SK-N-SH (cell line): ENCODE data around the gene ZBTB1. TPM values are rescaled to one million over a fixed set of nuclear protein-coding genes. Genes with fewer than 3 reads are reported as not detected.
A peak's percentile ranks its signal among the peaks of the same experiment; 100 is the strongest.

Experiments
- CTCF ChIA-PET: fragments of 300-600, 350-600 bp; formaldehyde crosslinking; extraction: SDS; loops from one replicate; lab custom pipeline; 2021; lab: Yijun Ruan, JAX
- POLR2A ChIA-PET: fragments of 350-600 bp; sonication (Branson Sonifier 250); formaldehyde crosslinking; extraction: SDS; loops from one replicate; lab custom pipeline; 2020; ENCODE audit warnings: antibody characterized with exemption, inconsistent platforms; lab: Yijun Ruan, JAX
- DNase-seq: peaks from one replicate; pipeline ENCODE4 v3.0.0; 2012
- H2AFZ ChIP-seq: fragments of 200-600 bp; sonication (generic); 2 replicates; pipeline ENCODE4 v1.8.1; 2016; ENCODE audit warnings: antibody characterized with exemption, mild to moderate bottlenecking, low read depth
- H3F3A ChIP-seq: fragments of 200-600 bp; sonication (generic); replicated peaks from 2 replicates; pipeline ENCODE3; 2016; ENCODE audit warnings: antibody characterized with exemption, mild to moderate bottlenecking; ENCODE audit not compliant: insufficient read depth
- H3K27ac ChIP-seq, 2 experiments: fragments of 200-500 bp in 1 of 2; fragments of 200-600 bp in 1 of 2; sonication (Bioruptor generic) in 1 of 2; sonication (generic), shearing (Covaris generic) in 1 of 2; 2 replicates each; pipeline versions ENCODE4 v1.5.1 to v1.6.1; 2014 to 2016; ENCODE audit warnings: low read depth in 2 of 2, inconsistent platforms in 1 of 2, low read length in 1 of 2, mild to moderate bottlenecking in 1 of 2, mixed read lengths in 1 of 2
- H3K27me3 ChIP-seq: fragments of 200-600 bp; sonication (generic), shearing (Covaris generic); 2 replicates; pipeline ENCODE4 v1.6.1; 2016; ENCODE audit warnings: mixed run types; ENCODE audit not compliant: insufficient read depth
- H3K36me3 ChIP-seq, 2 experiments: fragments of 200-500 bp in 1 of 2; fragments of 200-600 bp in 1 of 2; sonication (Bioruptor generic) in 1 of 2; sonication (generic) in 1 of 2; replicated peaks in 1 of 2; 2 replicates each; pipeline versions ENCODE3 to v1.5.1; 2014 to 2016; ENCODE audit warnings: low read length in 1 of 2, mild to moderate bottlenecking in 1 of 2; ENCODE audit not compliant: insufficient read depth in 2 of 2, control insufficient read depth in 1 of 2
- H3K4me1 ChIP-seq, 2 experiments: fragments of 200-500 bp in 1 of 2; fragments of 200-600 bp in 1 of 2; sonication (Bioruptor generic) in 1 of 2; sonication (generic), shearing (Covaris generic) in 1 of 2; 2 replicates each; pipeline versions ENCODE4 v1.5.1 to v1.6.1; 2014 to 2016; ENCODE audit warnings: low read depth in 1 of 2, low read length in 1 of 2, mixed run types in 1 of 2; ENCODE audit not compliant: insufficient read depth in 2 of 2, control insufficient read depth in 1 of 2
- H3K4me2 ChIP-seq: fragments of 200-600 bp; sonication (generic), shearing (Covaris generic); 2 replicates; pipeline ENCODE4 v1.6.1; 2017; ENCODE audit warnings: mixed run types
- H3K4me3 ChIP-seq, 2 experiments: fragments of 200-500 bp in 1 of 2; fragments of 200-600 bp in 1 of 2; sonication (Bioruptor generic) in 1 of 2; sonication (generic), shearing (Covaris generic) in 1 of 2; 2 replicates each; pipeline versions ENCODE4 v1.5.1 to v1.8.1; 2014 to 2016; ENCODE audit warnings: low read depth in 2 of 2, inconsistent platforms in 1 of 2, low read length in 1 of 2, mild to moderate bottlenecking in 1 of 2, mixed read lengths in 1 of 2, moderate library complexity in 1 of 2
- H3K79me2 ChIP-seq: fragments of 200-600 bp; sonication (generic); 2 replicates; pipeline ENCODE4 v1.8.1; 2017; ENCODE audit warnings: mild to moderate bottlenecking; ENCODE audit not compliant: insufficient read depth
- H3K9ac ChIP-seq: fragments of 200-600 bp; sonication (generic); 2 replicates; pipeline ENCODE4 v1.6.1; 2017; ENCODE audit warnings: mixed run types
- H3K9me2 ChIP-seq: fragments of 200-600 bp; sonication (generic); 2 replicates; pipeline ENCODE4 v1.6.1; 2017; ENCODE audit warnings: mixed run types
- H3K9me3 ChIP-seq: fragments of 200-600 bp; sonication (generic); 2 replicates; pipeline ENCODE4 v1.6.1; 2017; ENCODE audit warnings: mixed run types, mild to moderate bottlenecking, moderate library complexity
- H4K20me1 ChIP-seq: fragments of 200-600 bp; sonication (generic); 2 replicates; pipeline ENCODE4 v1.6.1; 2017; ENCODE audit warnings: mild to moderate bottlenecking, mixed run types; ENCODE audit not compliant: insufficient read depth
- CHD2 ChIP-seq: fragments of 150-350 bp; IDR thresholded peaks from 2 replicates; pipeline ENCODE4 v1.6.1; 2018; ENCODE audit warnings: low read length; ENCODE audit not compliant: partially characterized antibody
- EP300 ChIP-seq, 2 experiments: IDR thresholded peaks; 2 replicates each; pipeline versions ENCODE4 v1.4.0 to v1.6.1; 2012; ENCODE audit warnings: borderline replicate concordance in 1 of 2, low read depth in 1 of 2, low read length in 1 of 2
- FOSL2 ChIP-seq: IDR thresholded peaks from 2 replicates; pipeline ENCODE4 v1.4.0; 2012; ENCODE audit warnings: low read depth, mild to moderate bottlenecking, moderate library complexity, borderline replicate concordance
- FOXJ3 ChIP-seq: sonication (generic); formaldehyde crosslinking; IDR thresholded peaks from 2 replicates; pipeline ENCODE4 v1.5.1; 2020; ENCODE audit warnings: mild to moderate bottlenecking, missing genetic modification reagents
- FOXM1 ChIP-seq: IDR thresholded peaks from 2 replicates; pipeline ENCODE4 v1.4.0; 2012; ENCODE audit warnings: low read depth, mild to moderate bottlenecking
- GABPA ChIP-seq: IDR thresholded peaks from 2 replicates; pipeline ENCODE4 v1.4.0; 2012; ENCODE audit warnings: low read depth, mild to moderate bottlenecking
- GATA2 ChIP-seq: sonication (generic); formaldehyde crosslinking; IDR thresholded peaks from 2 replicates; pipeline ENCODE4 v1.5.0; 2020; ENCODE audit warnings: mild to moderate bottlenecking, missing genetic modification reagents
- JUND ChIP-seq: IDR thresholded peaks from 2 replicates; pipeline ENCODE4 v1.4.0; 2012
- MXI1 ChIP-seq: IDR thresholded peaks from 2 replicates; pipeline ENCODE4 v1.6.1; 2012; ENCODE audit warnings: mild to moderate bottlenecking, low read depth, low read length, improper control_type of control experiment
- NFIC ChIP-seq: IDR thresholded peaks from 2 replicates; pipeline ENCODE4 v1.4.0; 2012; ENCODE audit warnings: borderline replicate concordance
- NRF1 ChIP-seq: IDR thresholded peaks from 2 replicates; pipeline ENCODE4 v1.6.1; 2012; ENCODE audit warnings: low read depth, mild to moderate bottlenecking, low read length
- POLR2AphosphoS5 ChIP-seq: IDR thresholded peaks from 2 replicates; pipeline ENCODE4 v1.6.1; 2012; ENCODE audit warnings: low read depth, low read length
- RFX5 ChIP-seq: IDR thresholded peaks from 2 replicates; pipeline ENCODE4 v1.6.1; 2012; ENCODE audit warnings: mild to moderate bottlenecking, improper control_type of control experiment, low read length
- SIN3A ChIP-seq: IDR thresholded peaks from 2 replicates; pipeline ENCODE4 v1.6.1; 2012; ENCODE audit warnings: low read depth, mild to moderate bottlenecking, low read length, moderate library complexity, borderline replicate concordance
- TAF1 ChIP-seq: IDR thresholded peaks from 2 replicates; pipeline ENCODE4 v1.6.1; 2012; ENCODE audit warnings: low read depth, mild to moderate bottlenecking, low read length, moderate library complexity, borderline replicate concordance
- TCF12 ChIP-seq: IDR thresholded peaks from 2 replicates; pipeline ENCODE4 v1.4.0; 2012
- TEAD4 ChIP-seq: IDR thresholded peaks from 2 replicates; pipeline ENCODE4 v1.4.0; 2012; ENCODE audit warnings: mild to moderate bottlenecking, borderline replicate concordance; ENCODE audit not compliant: insufficient read depth
- YY1 ChIP-seq: IDR thresholded peaks from 2 replicates; pipeline ENCODE4 v1.4.0; 2012; ENCODE audit warnings: low read depth, mild to moderate bottlenecking
- WGBS: methylation state at CpG from one replicate; pipeline ENCODE4 v1.1.6; 2017; ENCODE audit warnings: low lambda C conversion rate; 5-methylcytosine and 5-hydroxymethylcytosine counted together
- polyA plus RNA-seq, 3 experiments: library from polyadenylated mRNA; depleted of rRNA; stranded (reverse); fragments of >200 nt; gene quantifications; 2 replicates each; pipeline ENCODE4 v1.2.3, GENCODE V29; 2012
- TF ChIP-seq, protein P1 (sequence below): IDR thresholded peaks from 2 replicates; pipeline ENCODE4 v1.4.0; 2012; ENCODE audit warnings: low read depth
- TF ChIP-seq, protein P2 (sequence below): fragments of 200-600 bp; sonication (generic); IDR thresholded peaks from 2 replicates; pipeline ENCODE4 v1.6.1; 2017; ENCODE audit warnings: antibody characterized with exemption, mild to moderate bottlenecking, moderate library complexity
- TF ChIP-seq, protein P3 (sequence below): IDR thresholded peaks from 2 replicates; pipeline ENCODE4 v1.4.0; 2012; ENCODE audit warnings: low read depth, borderline replicate concordance
- TF ChIP-seq, protein P4 (sequence below): IDR thresholded peaks from 2 replicates; pipeline ENCODE4 v1.4.0; 2012; ENCODE audit warnings: low read depth, borderline replicate concordance

ZBTB1 gene
- polyA plus RNA-seq, 1 of the 3 experiments (the other 2 are of a cell fraction) = 12.7 TPM

DNA sequence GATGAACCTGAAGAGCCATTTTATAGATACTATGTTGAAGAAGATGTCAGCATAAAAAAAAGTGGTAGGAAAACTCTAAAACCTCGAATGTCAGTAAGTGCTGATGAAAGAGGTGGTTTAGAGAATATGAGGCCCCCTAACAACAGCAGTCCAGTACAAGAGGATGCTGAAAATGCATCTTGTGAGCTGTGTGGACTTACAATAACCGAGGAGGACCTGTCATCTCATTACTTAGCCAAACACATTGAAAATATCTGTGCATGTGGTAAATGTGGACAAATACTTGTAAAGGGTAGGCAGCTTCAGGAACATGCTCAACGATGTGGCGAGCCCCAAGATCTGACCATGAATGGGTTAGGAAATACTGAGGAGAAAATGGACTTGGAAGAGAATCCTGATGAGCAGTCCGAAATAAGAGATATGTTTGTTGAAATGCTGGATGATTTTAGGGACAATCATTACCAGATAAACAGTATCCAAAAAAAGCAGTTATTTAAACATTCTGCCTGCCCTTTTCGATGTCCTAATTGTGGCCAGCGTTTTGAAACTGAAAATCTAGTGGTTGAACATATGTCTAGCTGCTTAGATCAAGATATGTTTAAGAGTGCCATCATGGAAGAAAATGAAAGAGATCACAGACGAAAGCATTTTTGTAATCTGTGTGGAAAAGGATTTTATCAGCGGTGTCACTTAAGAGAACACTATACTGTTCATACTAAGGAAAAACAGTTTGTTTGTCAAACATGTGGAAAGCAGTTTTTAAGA, 18.2 kb downstream of the ZBTB1 start:
- H3K9ac ChIP-seq = no peak overlapping the region
- no peak for DNase-seq
- TF ChIP-seq YY1 = no peak
- TF ChIP-seq, protein P1, sequence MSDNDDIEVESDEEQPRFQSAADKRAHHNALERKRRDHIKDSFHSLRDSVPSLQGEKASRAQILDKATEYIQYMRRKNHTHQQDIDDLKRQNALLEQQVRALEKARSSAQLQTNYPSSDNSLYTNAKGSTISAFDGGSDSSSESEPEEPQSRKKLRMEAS = no peak
- TF ChIP-seq, protein P2, sequence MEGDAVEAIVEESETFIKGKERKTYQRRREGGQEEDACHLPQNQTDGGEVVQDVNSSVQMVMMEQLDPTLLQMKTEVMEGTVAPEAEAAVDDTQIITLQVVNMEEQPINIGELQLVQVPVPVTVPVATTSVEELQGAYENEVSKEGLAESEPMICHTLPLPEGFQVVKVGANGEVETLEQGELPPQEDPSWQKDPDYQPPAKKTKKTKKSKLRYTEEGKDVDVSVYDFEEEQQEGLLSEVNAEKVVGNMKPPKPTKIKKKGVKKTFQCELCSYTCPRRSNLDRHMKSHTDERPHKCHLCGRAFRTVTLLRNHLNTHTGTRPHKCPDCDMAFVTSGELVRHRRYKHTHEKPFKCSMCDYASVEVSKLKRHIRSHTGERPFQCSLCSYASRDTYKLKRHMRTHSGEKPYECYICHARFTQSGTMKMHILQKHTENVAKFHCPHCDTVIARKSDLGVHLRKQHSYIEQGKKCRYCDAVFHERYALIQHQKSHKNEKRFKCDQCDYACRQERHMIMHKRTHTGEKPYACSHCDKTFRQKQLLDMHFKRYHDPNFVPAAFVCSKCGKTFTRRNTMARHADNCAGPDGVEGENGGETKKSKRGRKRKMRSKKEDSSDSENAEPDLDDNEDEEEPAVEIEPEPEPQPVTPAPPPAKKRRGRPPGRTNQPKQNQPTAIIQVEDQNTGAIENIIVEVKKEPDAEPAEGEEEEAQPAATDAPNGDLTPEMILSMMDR = no peak
- TF ChIP-seq RFX5 = no peak
- TF ChIP-seq GABPA = no peak
- TF ChIP-seq TCF12 = no peak
- no peak for TF ChIP-seq NRF1
- TF ChIP-seq JUND = no peak
- TF ChIP-seq CHD2 = no peak
- TF ChIP-seq SIN3A = no peak
- TF ChIP-seq, protein P3, sequence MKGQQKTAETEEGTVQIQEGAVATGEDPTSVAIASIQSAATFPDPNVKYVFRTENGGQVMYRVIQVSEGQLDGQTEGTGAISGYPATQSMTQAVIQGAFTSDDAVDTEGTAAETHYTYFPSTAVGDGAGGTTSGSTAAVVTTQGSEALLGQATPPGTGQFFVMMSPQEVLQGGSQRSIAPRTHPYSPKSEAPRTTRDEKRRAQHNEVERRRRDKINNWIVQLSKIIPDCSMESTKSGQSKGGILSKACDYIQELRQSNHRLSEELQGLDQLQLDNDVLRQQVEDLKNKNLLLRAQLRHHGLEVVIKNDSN = no peak
- TF ChIP-seq, all 33 proteins: peak for 0
- Histone ChIP-seq H3K27me3 (no peaks in the 10 kb centered on the region), H4K20me1 (peaks cover 47% of the 10 kb centered on the region), H3K36me3 (peaks cover 34 to 48% of the 10 kb centered on the region in 2 experiments), H3K27ac (no peak overlapping the region), H3K9me2 (no peaks in the 10 kb centered on the region), H3K4me3 (no peak overlapping the region), H3K4me1 (peaks cover 2 to 4% of the 10 kb centered on the region in 2 experiments; a peak in 2 of 4 replicates), H3K9me3 (no peaks in the 10 kb centered on the region), H3K79me2 (peaks cover 90% of the 10 kb centered on the region), H3F3A (peaks cover 12% of the 10 kb centered on the region), H2AFZ (no peak overlapping the region), H3K4me2 (no peak overlapping the region)
- ChIA-PET CTCF (interaction anchor here (1.5 to 4.6 kb wide), 3 partner anchors 12 to 93 kb away, joined by 4 to 48 read pairs (median 5); partner anchors contain the start of gene ZBTB1), POLR2A (interaction anchor here (1.1 kb wide), 1 partner anchor 18 kb away, joined by 4 read pairs; the partner anchor contains the start of gene HSPA2)
- WGBS = 88% methylated on average over 9 of the region's 9 CpGs

DNA sequence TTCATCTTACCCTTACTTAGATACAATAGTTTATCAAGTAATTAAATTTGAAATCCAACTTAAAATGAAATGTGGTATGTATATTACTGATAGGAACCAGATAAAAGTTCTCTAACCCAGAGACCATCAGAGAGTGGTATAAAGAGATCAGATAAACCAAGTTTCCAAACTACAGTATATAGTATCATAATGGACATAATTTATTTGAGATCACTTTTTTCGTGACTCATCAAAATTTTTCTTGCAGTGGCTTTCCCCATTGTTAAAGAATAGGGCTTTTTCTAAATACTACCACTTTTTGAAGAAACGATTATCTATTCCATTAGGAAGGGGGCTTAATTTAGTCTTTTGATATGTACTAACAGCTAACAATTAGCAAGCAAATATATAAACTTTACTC, 20.8 kb downstream of the ZBTB1 start:
- POLR2A ChIA-PET = no interaction called here
- Histone ChIP-seq H3K79me2 (peaks cover 75% of the 10 kb centered on the region), H3K27ac (peak overlapping the region in 1 of 2 experiments; percentile 20; a peak in 1 of 4 replicates), H3F3A (peaks cover 16% of the 10 kb centered on the region), H3K36me3 (peaks cover 40 to 53% of the 10 kb centered on the region in 2 experiments), H3K9me2 (no peaks in the 10 kb centered on the region), H3K4me2 (no peak overlapping the region), H2AFZ (no peak overlapping the region), H3K9me3 (no peaks in the 10 kb centered on the region), H3K9ac (no peak overlapping the region), H3K4me1 (peaks cover 2 to 4% of the 10 kb centered on the region in 2 experiments; a peak in 2 of 4 replicates), H3K27me3 (no peaks in the 10 kb centered on the region), H4K20me1 (peaks cover 28% of the 10 kb centered on the region), H3K4me3 (no peak overlapping the region)
- CTCF ChIA-PET = interaction anchor here (2.3 to 2.8 kb wide), 2 partner anchors 10 to 95 kb away, joined by 5 to 6 read pairs; no protein-coding TSS in a partner anchor
- WGBS = 54% methylated on average over 2 of the region's 2 CpGs
- DNase-seq = no peak
- TF ChIP-seq, protein P4, sequence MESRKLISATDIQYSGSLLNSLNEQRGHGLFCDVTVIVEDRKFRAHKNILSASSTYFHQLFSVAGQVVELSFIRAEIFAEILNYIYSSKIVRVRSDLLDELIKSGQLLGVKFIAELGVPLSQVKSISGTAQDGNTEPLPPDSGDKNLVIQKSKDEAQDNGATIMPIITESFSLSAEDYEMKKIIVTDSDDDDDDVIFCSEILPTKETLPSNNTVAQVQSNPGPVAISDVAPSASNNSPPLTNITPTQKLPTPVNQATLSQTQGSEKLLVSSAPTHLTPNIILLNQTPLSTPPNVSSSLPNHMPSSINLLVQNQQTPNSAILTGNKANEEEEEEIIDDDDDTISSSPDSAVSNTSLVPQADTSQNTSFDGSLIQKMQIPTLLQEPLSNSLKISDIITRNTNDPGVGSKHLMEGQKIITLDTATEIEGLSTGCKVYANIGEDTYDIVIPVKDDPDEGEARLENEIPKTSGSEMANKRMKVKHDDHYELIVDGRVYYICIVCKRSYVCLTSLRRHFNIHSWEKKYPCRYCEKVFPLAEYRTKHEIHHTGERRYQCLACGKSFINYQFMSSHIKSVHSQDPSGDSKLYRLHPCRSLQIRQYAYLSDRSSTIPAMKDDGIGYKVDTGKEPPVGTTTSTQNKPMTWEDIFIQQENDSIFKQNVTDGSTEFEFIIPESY = no peak
- TF ChIP-seq TEAD4 (no peak), GATA2 (CRISPR knock-in tag) (no peak), FOXJ3 (CRISPR knock-in tag) (no peak), CHD2 (no peak), FOSL2 (no peak), MXI1 (no peak), TAF1 (no peak), YY1 (no peak), EP300 (IDR thresholded peaks at IDR 0.05; ENCODE audit: borderline replicate concordance in 1 of 2, low read depth in 1 of 2, low read length in 1 of 2) (no peak), JUND (no peak), RFX5 (no peak), TCF12 (no peak), NFIC (no peak), FOXM1 (no peak), POLR2AphosphoS5 (no peak)
